GM12878 (cell line): ENCODE measurements around the gene PIP4K2A. TPM values are rescaled to one million over a fixed set of nuclear protein-coding genes. Genes with fewer than 3 reads are reported as not detected.

Source experiments
- ATAC-seq: fragments of 200-7000 bp; cut with Tn5 transposase; 3 replicates; pipeline ENCODE4 v1.9.1; 2020; ENCODE audit warnings: mild to moderate bottlenecking, moderate library complexity
- BruUV-seq: library from RNA; stranded (reverse); fragments of 400-500 nt; replicated peaks from 2 replicates; lab custom pipeline; 2021; lab: Mats Ljungman, UMichigan
- CTCF ChIA-PET: fragments of 300-600 bp; sonication (Branson Sonifier 250); formaldehyde crosslinking; extraction: SDS; loops from one replicate; lab custom pipeline; 2021; ENCODE audit warnings: inconsistent platforms; lab: Yijun Ruan, JAX
- POLR2A ChIA-PET: fragments of 350-600 bp; formaldehyde crosslinking; extraction: SDS; loops from one replicate; lab custom pipeline; 2021; ENCODE audit warnings: inconsistent platforms; lab: Charles Lee
- RAD21 ChIA-PET: fragments of 300-600 bp; sonication (Branson Sonifier 250); formaldehyde crosslinking; loops from one replicate; lab custom pipeline; 2023; ENCODE audit warnings: antibody characterized with exemption; ENCODE audit not compliant: unreplicated experiment; lab: Charles Lee
- SMC1A ChIA-PET: fragments of 300-600 bp; sonication (Branson Sonifier 250); formaldehyde crosslinking; loops from one replicate; lab custom pipeline; 2023; ENCODE audit not compliant: unreplicated experiment, uncharacterized antibody; lab: Charles Lee
- DNase-seq: peaks from one replicate; pipeline ENCODE4 v3.0.0-alpha.2; 2011; ENCODE audit warnings: low read depth, low spot score
- FAIRE-seq: peaks from 3 replicates; lab custom pipeline; 2011; peaks lifted over from hg19 to GRCh38; lab: Jason Lieb, UNC
- H2AFZ ChIP-seq: 2 replicates; pipeline ENCODE4 v1.6.0; 2011; ENCODE audit warnings: low read depth, low read length, control low read depth; ENCODE audit not compliant: control insufficient read depth
- H3K27ac ChIP-seq: 2 replicates; pipeline ENCODE4 v1.5.1; 2011; ENCODE audit warnings: control low read depth; ENCODE audit not compliant: control insufficient read depth, insufficient read depth
- H3K27me3 ChIP-seq, 2 experiments: replicated peaks in 1 of 2; 2 replicates each; pipeline versions ENCODE4 v1.6.0 to v1.6.1; 2011; ENCODE audit warnings: low read length in 1 of 2; ENCODE audit not compliant: control insufficient read depth in 2 of 2, insufficient read depth in 2 of 2
- H3K36me3 ChIP-seq, 2 experiments: 2 replicates each; pipeline ENCODE4 v1.5.1; 2011; ENCODE audit warnings: low read length in 1 of 2; ENCODE audit not compliant: control insufficient read depth in 2 of 2, insufficient read depth in 2 of 2
- H3K4me1 ChIP-seq: 2 replicates; pipeline ENCODE4 v1.6.1; 2011; ENCODE audit warnings: mild to moderate bottlenecking, low read length, moderate library complexity, mixed read lengths; ENCODE audit not compliant: control insufficient read depth, insufficient read depth
- H3K4me2 ChIP-seq: 2 replicates; pipeline ENCODE4 v1.6.0; 2011; ENCODE audit warnings: control low read depth; ENCODE audit not compliant: control insufficient read depth, insufficient read depth
- H3K4me3 ChIP-seq: fragments of 200-600 bp; sonication (generic); 2 replicates; pipeline ENCODE4 v1.5.1; 2016
- H3K79me2 ChIP-seq: 2 replicates; pipeline ENCODE4 v1.6.0; 2011; ENCODE audit warnings: low read length; ENCODE audit not compliant: control insufficient read depth, insufficient read depth
- H3K9ac ChIP-seq: 2 replicates; pipeline ENCODE4 v1.8.0; 2011; ENCODE audit warnings: low read length, control low read depth, mixed read lengths; ENCODE audit not compliant: control insufficient read depth, insufficient read depth
- H3K9me3 ChIP-seq: replicated peaks from 3 replicates; pipeline ENCODE4 v1.5.1; 2011; ENCODE audit warnings: mild to moderate bottlenecking, low read length; ENCODE audit not compliant: control insufficient read depth, insufficient read depth
- H4K20me1 ChIP-seq: 2 replicates; pipeline ENCODE4 v1.6.0; 2011; ENCODE audit not compliant: control insufficient read depth, insufficient read depth
- BCL11A ChIP-seq: IDR thresholded peaks from 2 replicates; pipeline ENCODE4 v1.6.1; 2011; ENCODE audit warnings: low read depth, low read length
- CBFB ChIP-seq: IDR thresholded peaks from 2 replicates; pipeline ENCODE4 v1.6.1; 2016; ENCODE audit warnings: antibody characterized with exemption, low read depth
- FOS ChIP-seq: IDR thresholded peaks from 3 replicates; pipeline ENCODE4 v1.6.1; 2011; ENCODE audit warnings: borderline replicate concordance; ENCODE audit not compliant: insufficient read length; ENCODE audit errors: extremely low read depth
- IKZF2 ChIP-seq, 2 experiments: fragments of 450-650 bp; IDR thresholded peaks; 2 replicates each; pipeline ENCODE4 v1.6.1; 2017; ENCODE audit warnings: mild to moderate bottlenecking in 2 of 2, moderate library complexity in 2 of 2
- IRF3 ChIP-seq: fragments of 450-650 bp; IDR thresholded peaks from 2 replicates; pipeline ENCODE4 v1.6.1; 2014; ENCODE audit warnings: mild to moderate bottlenecking
- KAT2A ChIP-seq: conservative IDR thresholded peaks from 2 replicates; pipeline ENCODE4 v1.6.1; 2011; ENCODE audit warnings: low read depth, low read length; ENCODE audit not compliant: control insufficient read depth
- MEF2B ChIP-seq: fragments of 450-650 bp; IDR thresholded peaks from 2 replicates; pipeline ENCODE4 v1.6.1; 2018; ENCODE audit warnings: mild to moderate bottlenecking, moderate library complexity; ENCODE audit not compliant: partially characterized antibody, poor library complexity, severe bottlenecking
- MTA2 ChIP-seq: fragments of 450-650 bp; IDR thresholded peaks from 2 replicates; pipeline ENCODE4 v1.6.1; 2016; ENCODE audit warnings: low read depth, mild to moderate bottlenecking, moderate library complexity
- MYB ChIP-seq: fragments of 150-350 bp; IDR thresholded peaks from 2 replicates; pipeline ENCODE4 v1.6.1; 2014; ENCODE audit warnings: mild to moderate bottlenecking, low read depth, low read length, borderline replicate concordance
- NFYB ChIP-seq: IDR thresholded peaks from 2 replicates; pipeline ENCODE4 v1.6.1; 2011; ENCODE audit warnings: low read depth, mild to moderate bottlenecking, low read length, improper control_type of control experiment, moderate library complexity; ENCODE audit not compliant: insufficient read depth
- NKRF ChIP-seq: fragments of 450-650 bp; conservative IDR thresholded peaks from 2 replicates; pipeline ENCODE4 v1.6.1; 2017; ENCODE audit warnings: mild to moderate bottlenecking, moderate library complexity
- POLR2A ChIP-seq: IDR thresholded peaks from 2 replicates; pipeline ENCODE4 v1.6.1; 2011; ENCODE audit warnings: low read depth, mild to moderate bottlenecking, low read length
- RAD21 ChIP-seq: IDR thresholded peaks from 2 replicates; pipeline ENCODE4 v1.6.1; 2011; ENCODE audit warnings: mild to moderate bottlenecking, low read depth, low read length, moderate library complexity; ENCODE audit not compliant: insufficient read depth
- SMAD1 ChIP-seq: fragments of 450-650 bp; IDR thresholded peaks from 2 replicates; pipeline ENCODE4 v1.6.1; 2018; ENCODE audit warnings: mild to moderate bottlenecking, low read depth; ENCODE audit not compliant: partially characterized antibody
- SMARCA5 ChIP-seq: fragments of 450-650 bp; IDR thresholded peaks from 2 replicates; pipeline ENCODE4 v1.6.1; 2017; ENCODE audit warnings: mild to moderate bottlenecking
- SMC3 ChIP-seq: IDR thresholded peaks from 2 replicates; pipeline ENCODE4 v1.6.1; 2011; ENCODE audit warnings: low read length, improper control_type of control experiment, borderline replicate concordance
- SREBF1 ChIP-seq: IDR thresholded peaks from 2 replicates; pipeline ENCODE4 v1.6.1; 2012; ENCODE audit warnings: mild to moderate bottlenecking, low read length
- STAT1 ChIP-seq: fragments of 450-650 bp; conservative IDR thresholded peaks from 2 replicates; pipeline ENCODE4 v1.6.1; 2014; ENCODE audit warnings: antibody characterized with exemption, mild to moderate bottlenecking
- WRNIP1 ChIP-seq: IDR thresholded peaks from 2 replicates; pipeline ENCODE4 v1.6.1; 2011; ENCODE audit warnings: low read depth, low read length, improper control_type of control experiment, borderline replicate concordance
- ZNF217 ChIP-seq: fragments of 450-650 bp; IDR thresholded peaks from 2 replicates; pipeline ENCODE4 v1.6.1; 2017; ENCODE audit warnings: antibody characterized with exemption, mild to moderate bottlenecking
- WGBS: methylation state at CpG from one replicate; pipeline ENCODE4 v1.1.6; 2016; ENCODE audit warnings: low lambda C conversion rate; ENCODE audit not compliant: insufficient replicate concordance, insufficient coverage; ENCODE audit errors: missing lambda C conversion rate; 5-methylcytosine and 5-hydroxymethylcytosine counted together
- in situ Hi-C: fragments of 300-500 bp; cut with MboI; formaldehyde crosslinking; loops from 9 replicates; pipeline ENCODE4 v1.14.3; 2018; ENCODE audit warnings: mixed read lengths
- intact Hi-C: fragments of 100-400 bp; cut with micrococcal nuclease; formaldehyde crosslinking; loops from one replicate; pipeline ENCODE4 v1.14.2; 2022; ENCODE audit not compliant: unreplicated experiment
- polyA plus RNA-seq, 11 experiments: library from polyadenylated mRNA; depleted of rRNA in 4 of 11; unstranded in 6 of 11; stranded (reverse) in 5 of 11; fragments of >200 nt; fragmentation: Nextera tagmentation in 4 of 11; fragmentation: Illumina TruSeq in 1 of 11; extraction: Ambion mirVana in 4 of 11; extraction: Trizol in 1 of 11; gene quantifications; 1 replicate in 1 of 11; 2 replicates in 10 of 11; pipeline versions ENCODE4 v1.2.1 to v1.2.3, GENCODE V29; 2011 to 2016; ENCODE audit warnings: inconsistent platforms in 2 of 11, missing spikeins in 2 of 11, low read depth in 1 of 11
- total RNA-seq, 4 experiments: library from RNA; depleted of rRNA in 3 of 4; stranded (reverse); fragments of >200 nt in 3 of 4; fragmentation: Illumina TruSeq in 1 of 4; extraction: Trizol in 1 of 4; gene quantifications; 2 replicates each; pipeline versions ENCODE4 v1.2.1 to v1.2.3, GENCODE V29; 2013 to 2021
- TF ChIP-seq, protein P1 (sequence below): IDR thresholded peaks from 2 replicates; pipeline ENCODE4 v1.6.1; 2011; ENCODE audit warnings: low read depth, mild to moderate bottlenecking, low read length, moderate library complexity, borderline replicate concordance; ENCODE audit errors: extremely low read depth

Gene PIP4K2A
- total and polyA plus RNA-seq, 10 of the 15 experiments (the other 5 are each of a cell fraction or from before 2014, with no cell fraction given): 54.3 to 139 (median 84.4) TPM

DNA sequence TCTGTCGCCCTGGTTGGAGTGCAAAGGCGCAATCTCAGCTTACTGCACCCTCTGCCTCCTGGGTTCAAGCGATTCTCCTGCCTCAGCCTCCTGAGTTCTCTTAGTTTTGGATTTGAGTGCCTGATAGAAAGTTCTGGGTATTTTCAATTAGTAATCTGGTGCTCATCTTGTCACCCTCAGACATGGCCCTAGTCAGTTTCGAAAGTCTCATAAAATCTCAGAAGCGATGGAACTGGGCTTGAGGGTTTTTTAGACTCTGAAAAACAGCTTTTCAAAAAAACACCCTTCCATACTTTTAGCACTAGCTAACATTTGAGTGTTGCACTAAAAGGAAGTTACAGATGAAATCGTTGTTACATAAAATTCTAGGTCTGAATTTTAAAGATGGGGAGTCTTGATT is 9.4 kb upstream of the PIP4K2A start (continued):
- no peak for TF ChIP-seq IKZF2 (IDR thresholded peaks at IDR 0.05)
- no peak for TF ChIP-seq MYB

GRCh38 chr10:22723343-22723779 is 9.0 kb upstream of the PIP4K2A start:
- H3K4me2 ChIP-seq: peak overlapping the region; percentile 98
- 0% methylated on average over 5 of the region's 5 CpGs for WGBS
- peak overlapping the region; percentile 50 for H2AFZ ChIP-seq
- ChIA-PET CTCF (interaction anchor here (0.6 to 4.8 kb wide), 4 partner anchors 10 to 265 kb away, joined by 3 to 20 read pairs (median 4); no protein-coding TSS in a partner anchor), SMC1A (interaction anchor here (0.8 to 2.5 kb wide), 11 partner anchors 13 to 262 kb away, joined by 3 to 8 read pairs (median 4); no protein-coding TSS in a partner anchor), RAD21 (interaction anchor here (0.9 to 2.9 kb wide), 11 partner anchors 13 to 150 kb away, joined by 3 to 7 read pairs (median 5); no protein-coding TSS in a partner anchor), POLR2A (interaction anchor here (0.6 to 1.5 kb wide), 7 partner anchors 10 to 1745 kb away, joined by 3 to 6 read pairs (median 4); partner anchors contain the start of gene PIP4K2A)
- H4K20me1 ChIP-seq: no peaks in the 10 kb centered on the region
- in situ Hi-C loops: no loop called here
- H3K27me3 ChIP-seq: no peaks in the 10 kb centered on the region
- intact Hi-C loops: loop anchor here (5.0 kb wide), 1 partner anchor 381 kb away; no protein-coding TSS in a partner anchor
- ATAC-seq: peak; percentile 84
- FAIRE-seq: peak; percentile 44
- H3K4me3 ChIP-seq: 0 out of 2 replicates have a peak overlapping the region, but pooled peaks have one; percentile 6
- peak; percentile 78 for DNase-seq
- H3K9me3 ChIP-seq: no peaks in the 10 kb centered on the region
- H3K9ac ChIP-seq: 0 out of 2 replicates have a peak overlapping the region, but pooled peaks have one; percentile 41
- H3K79me2 ChIP-seq: no peaks in the 10 kb centered on the region
- peak overlapping the region; percentile 71 for H3K27ac ChIP-seq
- BruUV-seq: no TSS peak
- peaks cover 22% of the 10 kb centered on the region for H3K4me1 ChIP-seq
- H3K36me3 ChIP-seq: no peaks in the 10 kb centered on the region
- TF ChIP-seq MEF2B: peak; percentile 74
- TF ChIP-seq, protein P1, sequence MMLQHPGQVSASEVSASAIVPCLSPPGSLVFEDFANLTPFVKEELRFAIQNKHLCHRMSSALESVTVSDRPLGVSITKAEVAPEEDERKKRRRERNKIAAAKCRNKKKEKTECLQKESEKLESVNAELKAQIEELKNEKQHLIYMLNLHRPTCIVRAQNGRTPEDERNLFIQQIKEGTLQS: no peak
- TF ChIP-seq FOS: no peak
- peak; percentile 22; the same call in 1 of the 2 replicates for TF ChIP-seq SMC3
- TF ChIP-seq SMARCA5: no peak
- TF ChIP-seq STAT1: no peak
- peak; percentile 98 for TF ChIP-seq CBFB
- peak; percentile 99 for TF ChIP-seq IKZF2 (IDR thresholded peaks at IDR 0.05)
- peak; percentile 99 for TF ChIP-seq BCL11A
- no peak for TF ChIP-seq IRF3
- 0 out of 2 replicates have a peak, but pooled peaks have one; percentile 30 for TF ChIP-seq NKRF
- no peak for TF ChIP-seq NFYB
- TF ChIP-seq POLR2A: no peak
- no peak for TF ChIP-seq RAD21
- TF ChIP-seq SREBF1: no peak
- no peak for TF ChIP-seq KAT2A
- TF ChIP-seq WRNIP1: no peak
- no peak for TF ChIP-seq SMAD1
- peak; percentile 93 for TF ChIP-seq MTA2
- TF ChIP-seq ZNF217: no peak
